GM19372 (cell line): Measurements from ENCODE around the gene ISG15.

Experiments
- ATAC-seq: cut with Tn5 transposase; IDR thresholded peaks from one replicate; pipeline ENCODE4 v1.9.1; 2021; ENCODE audit warnings: mild to moderate bottlenecking, low read depth, moderate library complexity; ENCODE audit not compliant: unreplicated experiment

ISG15 gene

GRCh38 chr1:1041873-1042272 is 28.6 kb downstream of the ISG15 start:
- no peak for ATAC-seq

DNA sequence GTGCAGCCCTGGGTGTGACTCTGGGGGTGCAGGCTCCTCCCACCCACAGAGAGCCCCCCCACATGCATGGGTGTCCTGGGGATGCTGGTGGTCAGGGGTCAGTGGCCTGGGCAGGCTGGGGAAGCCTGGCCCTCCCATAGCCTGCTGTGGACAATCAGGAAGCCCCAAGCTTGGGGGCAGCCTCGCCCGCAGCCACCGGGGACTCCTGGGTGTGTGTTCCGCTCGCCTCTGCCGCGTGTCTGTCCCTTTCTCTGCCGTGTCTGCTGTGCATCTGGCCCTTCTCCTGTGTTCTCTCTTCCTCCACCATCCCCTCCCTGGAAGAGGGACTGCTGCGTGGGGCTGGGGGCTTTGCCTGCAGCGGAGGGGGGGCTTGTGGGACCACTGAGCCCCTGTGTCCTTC is 29.5 kb downstream of the ISG15 start:
- no peak for ATAC-seq

- no peak for ATAC-seq
Observed at GRCh38 chr1:1043411-1043810, 30.1 kb downstream of the ISG15 start.

- ATAC-seq, result no peak
Observed at GRCh38 chr1:1043921-1044320, 30.6 kb downstream of the ISG15 start.

DNA sequence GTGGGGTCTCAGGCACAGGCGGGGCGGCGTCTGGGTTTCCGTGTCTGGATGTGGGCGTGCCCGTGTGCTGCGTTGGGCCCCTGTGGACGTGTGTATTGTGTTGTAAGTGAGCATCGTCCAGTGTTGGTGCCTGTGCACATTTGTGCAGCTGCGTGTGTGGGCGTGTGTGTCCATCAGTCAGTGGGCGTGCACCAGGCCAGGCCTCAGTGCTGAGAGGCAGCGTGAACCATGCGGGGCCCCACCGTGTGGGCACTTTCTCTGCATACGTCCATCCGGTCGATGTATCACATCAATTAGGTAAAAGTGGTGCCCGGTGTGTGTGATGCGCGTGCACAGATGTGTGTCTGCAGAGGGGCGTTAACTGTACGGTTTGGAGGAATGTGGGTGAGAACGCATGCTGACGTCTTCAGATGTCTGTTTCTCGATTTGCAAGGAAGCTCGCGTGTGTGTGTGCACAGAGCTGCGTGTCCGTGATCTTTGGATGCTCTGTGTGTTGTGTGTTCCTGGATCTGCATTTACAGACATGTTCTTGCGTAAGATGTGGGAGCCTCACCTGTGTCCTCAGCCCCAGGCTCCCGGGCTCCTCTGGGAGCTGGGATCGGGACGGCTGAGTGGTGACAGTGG is 31.3 kb downstream of the ISG15 start:
- ATAC-seq, result no peak

- no peak for ATAC-seq
Observed at GRCh38 chr1:1045129-1045528, 31.8 kb downstream of the ISG15 start.

DNA sequence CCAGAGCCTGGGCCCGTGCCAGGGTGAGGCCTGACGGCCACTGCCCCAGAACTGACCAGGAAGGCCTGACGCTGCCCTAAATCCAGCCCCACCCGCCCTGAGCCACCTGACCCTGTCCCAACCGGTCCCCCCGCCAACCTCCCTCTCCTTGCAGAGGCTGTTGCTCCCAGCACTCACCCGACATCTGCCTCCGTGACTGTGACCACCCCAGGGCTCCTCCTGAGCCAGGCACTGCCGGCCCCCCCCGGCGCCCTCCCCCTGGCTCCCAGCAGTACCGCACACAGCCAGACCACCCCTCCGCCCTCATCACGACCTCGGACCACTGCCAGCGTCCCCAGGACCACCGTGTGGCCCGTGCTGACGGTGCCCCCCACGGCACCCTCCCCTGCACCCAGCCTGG is 32.9 kb downstream of the ISG15 start:
- ATAC-seq, result no peak

DNA sequence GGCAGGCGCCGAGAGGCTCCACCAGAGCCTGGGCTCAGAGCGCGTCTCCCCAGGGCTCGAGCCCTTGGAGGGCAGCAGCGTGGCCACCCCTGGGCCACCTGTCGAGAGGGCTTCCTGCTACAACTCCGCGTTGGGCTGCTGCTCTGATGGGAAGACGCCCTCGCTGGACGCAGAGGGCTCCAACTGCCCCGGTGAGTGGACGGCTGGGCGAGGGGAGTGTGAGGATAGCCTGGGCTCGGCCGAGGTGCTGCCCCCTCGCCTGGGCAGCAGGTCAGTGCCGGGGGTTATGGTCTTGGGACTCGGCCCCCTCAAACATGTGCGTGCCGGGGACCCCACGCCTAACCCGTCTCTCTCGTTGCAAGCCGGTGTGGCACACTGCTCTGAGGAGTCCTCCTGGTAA is 33.5 kb downstream of the ISG15 start:
- no peak for ATAC-seq

DNA sequence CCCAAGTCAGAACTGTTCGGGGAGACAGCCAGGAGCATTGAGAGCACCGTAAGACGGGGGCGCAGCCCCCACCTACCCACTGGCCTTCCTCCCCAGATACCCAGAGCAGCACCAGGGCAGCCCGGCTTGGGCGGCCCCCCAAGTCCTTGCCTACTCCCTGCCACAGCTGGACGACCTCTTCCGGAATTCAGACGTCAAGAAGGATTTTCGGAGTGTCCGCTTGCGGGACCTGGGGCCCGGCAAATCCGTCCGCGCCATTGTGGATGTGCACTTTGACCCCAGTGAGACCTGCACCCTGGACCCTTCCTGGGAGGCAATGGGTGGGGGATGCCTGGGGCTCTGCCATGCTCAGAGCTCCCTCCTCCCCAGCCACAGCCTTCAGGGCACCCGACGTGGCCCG is 34.1 kb downstream of the ISG15 start:
- ATAC-seq, result no peak

DNA sequence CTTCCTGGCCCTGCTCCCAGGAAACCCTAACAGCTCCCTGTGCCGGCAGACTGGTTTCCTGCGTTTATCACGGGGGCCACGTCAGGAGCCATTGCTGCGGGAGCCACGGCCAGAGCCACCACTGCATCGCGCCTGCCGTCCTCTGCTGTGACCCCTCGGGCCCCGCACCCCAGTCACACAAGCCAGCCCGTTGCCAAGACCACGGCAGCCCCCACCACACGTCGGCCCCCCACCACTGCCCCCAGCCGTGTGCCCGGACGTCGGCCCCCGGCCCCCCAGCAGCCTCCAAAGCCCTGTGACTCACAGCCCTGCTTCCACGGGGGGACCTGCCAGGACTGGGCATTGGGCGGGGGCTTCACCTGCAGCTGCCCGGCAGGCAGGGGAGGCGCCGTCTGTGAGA is 34.7 kb downstream of the ISG15 start:
- ATAC-seq, result no peak

- no peak for ATAC-seq
Observed at GRCh38 chr1:1048765-1049164, 35.5 kb downstream of the ISG15 start.

GRCh38 chr1:1049318-1050165 is 36.2 kb downstream of the ISG15 start:
- no peak for ATAC-seq

- ATAC-seq, result no peak
Observed at GRCh38 chr1:1050577-1051052, 37.3 kb downstream of the ISG15 start.

DNA sequence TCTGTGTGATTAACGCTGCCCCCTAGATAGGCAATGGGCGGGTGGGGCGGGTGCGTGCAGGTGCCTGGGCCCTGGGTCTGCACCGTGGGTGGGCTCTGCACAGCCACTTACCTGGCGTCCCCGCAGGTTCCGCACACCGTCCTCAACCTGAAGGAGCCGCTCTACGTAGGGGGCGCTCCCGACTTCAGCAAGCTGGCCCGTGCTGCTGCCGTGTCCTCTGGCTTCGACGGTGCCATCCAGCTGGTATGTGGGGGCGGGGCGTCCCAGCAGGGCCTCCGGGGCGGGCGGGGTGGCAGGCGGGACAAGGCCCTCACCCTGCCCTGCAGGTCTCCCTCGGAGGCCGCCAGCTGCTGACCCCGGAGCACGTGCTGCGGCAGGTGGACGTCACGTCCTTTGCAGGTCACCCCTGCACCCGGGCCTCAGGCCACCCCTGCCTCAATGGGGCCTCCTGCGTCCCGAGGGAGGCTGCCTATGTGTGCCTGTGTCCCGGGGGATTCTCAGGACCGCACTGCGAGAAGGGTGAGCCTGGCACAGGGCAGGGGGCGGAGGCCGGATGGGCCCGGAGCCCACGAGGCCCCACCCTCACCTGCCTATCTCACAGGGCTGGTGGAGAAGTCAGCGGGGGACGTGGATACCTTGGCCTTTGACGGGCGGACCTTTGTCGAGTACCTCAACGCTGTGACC is 38.0 kb downstream of the ISG15 start:
- ATAC-seq, result no peak

DNA sequence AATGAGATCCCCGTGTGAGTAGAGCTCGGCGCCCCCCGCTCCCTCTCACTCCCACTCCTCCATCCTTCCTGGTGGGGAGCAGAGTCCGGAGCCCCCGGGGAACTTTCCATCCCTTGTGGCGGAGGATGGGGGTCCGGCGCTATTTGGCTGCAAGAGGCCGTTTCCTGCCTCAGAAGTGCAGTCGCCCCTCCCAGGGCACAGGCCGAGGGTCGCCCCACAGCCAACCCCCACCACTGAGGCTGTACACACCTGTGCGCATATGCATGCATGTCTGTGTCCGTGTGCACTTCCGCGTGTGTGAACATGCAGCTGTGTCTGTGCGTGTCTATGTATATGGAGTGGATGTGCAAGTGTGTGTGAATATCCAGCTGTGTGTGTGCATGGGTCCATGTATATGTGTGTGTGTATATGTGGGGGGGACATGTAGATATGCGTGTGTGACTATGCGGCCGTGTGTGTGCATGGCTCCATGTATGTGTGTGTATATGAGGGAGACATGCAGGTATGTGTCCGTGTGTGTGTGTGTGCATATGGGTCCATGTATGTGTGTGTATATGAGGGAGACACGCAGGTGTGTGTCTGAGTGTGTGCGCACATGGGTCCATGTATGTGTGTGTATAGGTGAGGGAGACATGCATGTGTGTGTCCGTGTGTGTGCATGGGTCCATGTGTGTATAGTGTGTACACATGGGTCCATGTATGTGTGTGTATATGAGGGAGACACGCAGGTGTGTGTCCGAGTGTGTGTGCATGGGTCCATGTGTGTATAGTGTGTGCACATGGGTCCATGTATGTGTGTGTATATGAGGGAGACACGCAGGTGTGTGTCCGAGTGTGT is 38.9 kb downstream of the ISG15 start:
- ATAC-seq, result no peak

- ATAC-seq, result no peak
Observed at GRCh38 chr1:1053022-1053421, 39.7 kb downstream of the ISG15 start.

GRCh38 chr1:1053682-1054081 is 40.4 kb downstream of the ISG15 start:
- ATAC-seq, result no peak

GRCh38 chr1:1054099-1054700 is 40.9 kb downstream of the ISG15 start:
- ATAC-seq, result no peak

GRCh38 chr1:1054971-1055370 is 41.7 kb downstream of the ISG15 start:
- ATAC-seq, result no peak
